ENCODE results near the gene PFKL.

DNA sequence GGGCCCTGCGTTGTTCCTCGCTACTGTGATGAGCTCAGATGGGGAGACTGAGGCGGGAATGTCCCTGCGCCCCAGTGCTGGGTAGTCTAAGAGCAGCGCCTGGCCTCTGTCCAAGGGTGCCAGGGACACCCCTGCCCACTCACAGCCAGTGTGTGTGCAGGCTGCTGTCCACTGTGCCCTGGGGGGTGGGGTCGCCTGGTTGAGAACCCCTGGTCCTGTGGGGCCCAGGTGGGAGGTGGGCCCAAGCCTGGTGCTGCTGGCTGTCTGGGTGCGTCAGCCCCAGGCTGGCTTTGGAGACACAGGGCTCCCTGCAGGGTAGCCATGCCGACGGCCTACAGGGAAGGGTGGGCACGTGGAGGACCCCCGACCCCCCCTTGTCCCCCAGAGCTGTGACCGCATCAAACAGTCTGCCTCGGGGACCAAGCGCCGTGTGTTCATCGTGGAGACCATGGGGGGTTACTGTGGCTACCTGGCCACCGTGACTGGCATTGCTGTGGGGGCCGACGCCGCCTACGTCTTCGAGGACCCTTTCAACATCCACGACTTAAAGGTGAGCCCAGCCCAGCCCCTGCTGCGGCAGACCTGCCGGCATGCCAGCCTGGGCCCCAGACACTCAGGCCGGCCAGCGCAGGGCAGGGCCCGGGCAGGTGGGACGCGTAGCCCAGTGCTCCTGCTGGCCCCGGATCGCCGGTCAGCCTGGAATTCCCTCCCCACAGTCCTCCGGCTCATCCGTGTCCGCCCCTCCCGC is 24.4 kb downstream of the PFKL start:
- TF ChIP-seq ZNF274 (IDR thresholded peaks at IDR 0.05; ENCODE audit: low read depth, low read length): no peak
- no peak for TF ChIP-seq YY1 (IDR thresholded peaks at IDR 0.05; ENCODE audit: insufficient read depth, insufficient read length)
- TF ChIP-seq SUZ12 (IDR thresholded peaks at IDR 0.05; ENCODE audit: extremely low read depth, insufficient read depth, insufficient read length): no peak
